ENCODE measurements around the gene ZMAT5.

ZMAT5 gene

DNA sequence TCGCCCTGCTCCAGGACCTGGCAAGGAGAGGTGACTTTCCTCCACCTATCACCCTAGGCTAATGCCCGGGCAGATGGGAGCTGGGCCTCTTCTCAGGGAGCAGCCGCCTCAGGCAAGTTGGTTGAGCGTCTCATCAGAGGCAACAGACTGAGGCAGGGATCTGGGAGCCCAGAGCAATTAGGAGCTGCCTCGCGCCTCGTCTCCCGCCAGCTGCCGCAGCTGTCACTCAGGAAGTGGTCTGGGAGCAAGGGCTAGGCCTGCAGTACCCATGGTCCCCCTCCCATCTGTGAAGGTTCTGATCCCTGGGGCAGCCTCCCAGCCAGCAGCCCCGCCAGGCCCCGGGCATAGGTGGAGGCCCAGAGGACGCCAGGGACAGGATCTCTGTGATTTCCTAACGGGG lies 51.6 kb downstream of the ZMAT5 start:
- Histone ChIP-seq H2AFZ (ENCODE audit: low read depth, low read length, severe bottlenecking) (no peak overlapping the region), H4K20me1 (ENCODE audit: low read depth, low read length) (no peaks in the 10 kb centered on the region), H3K27me3 (ENCODE audit: low read length) (no peaks in the 10 kb centered on the region), H3K9ac (ENCODE audit: low read length) (no peak overlapping the region), H3K79me2 (ENCODE audit: insufficient read depth, low read length) (no peaks in the 10 kb centered on the region), H3K36me3 (ENCODE audit: low read length) (no peaks in the 10 kb centered on the region), H3F3A (ENCODE audit: insufficient read depth) (no peaks in the 10 kb centered on the region), H3K4me3 (ENCODE audit: insufficient read depth, low read length, poor library complexity, severe bottlenecking) (no peak overlapping the region), H3K27ac (ENCODE audit: low read depth, low read length) (no peak overlapping the region), H3K9me2 (replicated peaks; ENCODE audit: insufficient read depth, low read length) (no peaks in the 10 kb centered on the region), H3K9me3 (ENCODE audit: insufficient read depth, low read length) (no peaks in the 10 kb centered on the region), H3K4me2 (ENCODE audit: low read depth, low read length, poor library complexity, severe bottlenecking) (no peak overlapping the region)
- TF ChIP-seq, protein P1, sequence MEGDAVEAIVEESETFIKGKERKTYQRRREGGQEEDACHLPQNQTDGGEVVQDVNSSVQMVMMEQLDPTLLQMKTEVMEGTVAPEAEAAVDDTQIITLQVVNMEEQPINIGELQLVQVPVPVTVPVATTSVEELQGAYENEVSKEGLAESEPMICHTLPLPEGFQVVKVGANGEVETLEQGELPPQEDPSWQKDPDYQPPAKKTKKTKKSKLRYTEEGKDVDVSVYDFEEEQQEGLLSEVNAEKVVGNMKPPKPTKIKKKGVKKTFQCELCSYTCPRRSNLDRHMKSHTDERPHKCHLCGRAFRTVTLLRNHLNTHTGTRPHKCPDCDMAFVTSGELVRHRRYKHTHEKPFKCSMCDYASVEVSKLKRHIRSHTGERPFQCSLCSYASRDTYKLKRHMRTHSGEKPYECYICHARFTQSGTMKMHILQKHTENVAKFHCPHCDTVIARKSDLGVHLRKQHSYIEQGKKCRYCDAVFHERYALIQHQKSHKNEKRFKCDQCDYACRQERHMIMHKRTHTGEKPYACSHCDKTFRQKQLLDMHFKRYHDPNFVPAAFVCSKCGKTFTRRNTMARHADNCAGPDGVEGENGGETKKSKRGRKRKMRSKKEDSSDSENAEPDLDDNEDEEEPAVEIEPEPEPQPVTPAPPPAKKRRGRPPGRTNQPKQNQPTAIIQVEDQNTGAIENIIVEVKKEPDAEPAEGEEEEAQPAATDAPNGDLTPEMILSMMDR (IDR thresholded peaks at IDR 0.05; ENCODE audit: insufficient read depth, low read length, poor library complexity, severe bottlenecking): no peak
- TF ChIP-seq EZH2phosphoT487 (conservative IDR thresholded peaks at IDR 0.05; ENCODE audit: low read length): no peak

DNA sequence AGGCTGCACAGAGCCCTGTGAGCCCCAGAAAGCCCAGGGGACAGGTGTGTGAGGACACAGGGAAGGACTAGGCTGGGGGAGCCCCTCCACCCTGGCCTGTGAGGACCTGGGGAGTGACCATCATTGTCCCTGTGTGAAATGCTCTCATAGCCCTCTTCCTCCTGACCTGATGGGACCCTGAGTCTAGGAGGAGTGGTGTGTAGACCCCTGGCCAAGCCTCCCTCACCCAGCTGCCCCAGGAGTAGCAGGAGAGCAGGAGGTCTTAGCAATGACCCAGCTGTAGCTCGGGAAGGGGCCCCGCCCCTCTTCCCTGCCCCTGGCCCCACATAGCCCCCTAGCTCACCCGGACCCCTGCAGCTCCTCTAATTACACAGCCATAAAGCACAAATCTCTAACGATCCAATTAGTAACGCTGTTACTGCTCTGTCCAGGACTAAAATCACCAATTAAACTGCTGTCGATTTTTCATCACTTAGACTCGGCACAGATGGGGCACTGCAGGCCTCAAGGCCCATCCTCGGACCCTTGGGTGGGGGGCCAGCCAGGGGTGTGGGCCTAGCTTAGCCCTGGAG lies 53.6 kb downstream of the ZMAT5 start:
- no peak overlapping the region for H2AFZ ChIP-seq (ENCODE audit: low read depth, low read length, severe bottlenecking)
- no peaks in the 10 kb centered on the region for H4K20me1 ChIP-seq (ENCODE audit: low read depth, low read length)
- no peak overlapping the region for H3K27ac ChIP-seq (ENCODE audit: low read depth, low read length)
- H3K9ac ChIP-seq (ENCODE audit: low read length): no peak overlapping the region
- H3K4me3 ChIP-seq (ENCODE audit: insufficient read depth, low read length, poor library complexity, severe bottlenecking): no peak overlapping the region
- no peaks in the 10 kb centered on the region for H3F3A ChIP-seq (ENCODE audit: insufficient read depth)
- H3K4me2 ChIP-seq (ENCODE audit: low read depth, low read length, poor library complexity, severe bottlenecking): no peak overlapping the region
- no peaks in the 10 kb centered on the region for H3K9me3 ChIP-seq (ENCODE audit: insufficient read depth, low read length)
- no peaks in the 10 kb centered on the region for H3K79me2 ChIP-seq (ENCODE audit: insufficient read depth, low read length)
- no peaks in the 10 kb centered on the region for H3K9me2 ChIP-seq (replicated peaks; ENCODE audit: insufficient read depth, low read length)
- no peak for TF ChIP-seq EZH2phosphoT487 (conservative IDR thresholded peaks at IDR 0.05; ENCODE audit: low read length)
- TF ChIP-seq, protein P1 (IDR thresholded peaks at IDR 0.05; ENCODE audit: insufficient read depth, low read length, poor library complexity, severe bottlenecking): no peak
- no peaks in the 10 kb centered on the region for H3K27me3 ChIP-seq (ENCODE audit: low read length)
- H3K36me3 ChIP-seq (ENCODE audit: low read length): no peaks in the 10 kb centered on the region

DNA sequence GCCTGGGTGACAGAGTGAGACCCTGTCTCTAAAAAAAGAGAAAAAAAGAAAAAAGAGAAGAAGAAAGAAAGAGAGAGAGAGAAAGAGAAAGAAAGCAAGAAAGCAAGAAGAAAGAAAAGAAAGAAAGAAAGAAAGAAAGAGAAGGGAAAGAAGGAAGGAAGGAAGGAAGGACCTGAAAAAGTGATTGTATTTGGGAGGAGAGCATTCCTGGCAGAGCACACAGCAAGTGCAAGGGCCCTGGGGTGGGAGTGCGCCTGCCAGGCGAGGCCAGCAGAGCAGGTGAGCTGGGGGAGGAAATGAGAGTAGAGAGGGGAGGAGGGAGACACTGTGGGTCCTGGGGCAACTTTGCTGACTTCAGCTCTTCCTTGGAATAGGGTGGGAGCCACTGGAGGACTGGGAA lies 54.7 kb downstream of the ZMAT5 start:
- H4K20me1 ChIP-seq (ENCODE audit: low read depth, low read length): no peaks in the 10 kb centered on the region
- no peak overlapping the region for H3K4me3 ChIP-seq (ENCODE audit: insufficient read depth, low read length, poor library complexity, severe bottlenecking)
- H2AFZ ChIP-seq (ENCODE audit: low read depth, low read length, severe bottlenecking): no peak overlapping the region
- H3K27ac ChIP-seq (ENCODE audit: low read depth, low read length): no peak overlapping the region
- no peak for TF ChIP-seq EZH2phosphoT487 (conservative IDR thresholded peaks at IDR 0.05; ENCODE audit: low read length)
- TF ChIP-seq, protein P1 (IDR thresholded peaks at IDR 0.05; ENCODE audit: insufficient read depth, low read length, poor library complexity, severe bottlenecking): no peak
- H3K27me3 ChIP-seq (ENCODE audit: low read length): no peaks in the 10 kb centered on the region
- H3K9me2 ChIP-seq (replicated peaks; ENCODE audit: insufficient read depth, low read length): no peaks in the 10 kb centered on the region
- no peak overlapping the region for H3K4me2 ChIP-seq (ENCODE audit: low read depth, low read length, poor library complexity, severe bottlenecking)
- H3K79me2 ChIP-seq (ENCODE audit: insufficient read depth, low read length): no peaks in the 10 kb centered on the region
- no peak overlapping the region for H3K9ac ChIP-seq (ENCODE audit: low read length)
- no peaks in the 10 kb centered on the region for H3K9me3 ChIP-seq (ENCODE audit: insufficient read depth, low read length)
- H3K36me3 ChIP-seq (ENCODE audit: low read length): no peaks in the 10 kb centered on the region
- no peaks in the 10 kb centered on the region for H3F3A ChIP-seq (ENCODE audit: insufficient read depth)

Data from SU-DHL-6 (cell line).